NCI-H1092 (cell line): ENCODE measurements around the gene MPP3.

Source experiments
- DNase-seq: peaks from one replicate; lab custom pipeline; 2025; lab: John Stamatoyannopoulos, UW

The MPP3 gene

GRCh38 chr17:43772877-43773648, 59.9 kb downstream of the MPP3 start:
- DNase-seq = no peak

GRCh38 chr17:43771463-43771862, 61.5 kb downstream of the MPP3 start:
- no peak for DNase-seq

- DNase-seq = no peak
Measured at GRCh38 chr17:43770957-43771356, 62.0 kb downstream of the MPP3 start.

- DNase-seq = no peak
Measured at GRCh38 chr17:43769859-43770258, 63.1 kb downstream of the MPP3 start.

- no peak for DNase-seq
Measured at GRCh38 chr17:43769426-43769825, 63.5 kb downstream of the MPP3 start.

- no peak for DNase-seq
Measured at GRCh38 chr17:43768943-43769342, 64.0 kb downstream of the MPP3 start.

GRCh38 chr17:43768382-43768781, 64.6 kb downstream of the MPP3 start:
- no peak for DNase-seq

- no peak for DNase-seq
Measured at GRCh38 chr17:43767713-43768059, 65.3 kb downstream of the MPP3 start.

- no peak for DNase-seq
Measured at GRCh38 chr17:43767053-43767712, 65.8 kb downstream of the MPP3 start.

- DNase-seq = peak; percentile 32
Measured at GRCh38 chr17:43766413-43767052, 66.4 kb downstream of the MPP3 start.

GRCh38 chr17:43760254-43760852, 72.6 kb downstream of the MPP3 start:
- DNase-seq = peak; percentile 80

- no peak for DNase-seq
Measured at GRCh38 chr17:43759836-43760235, 73.1 kb downstream of the MPP3 start.

GRCh38 chr17:43758497-43759174, 74.3 kb downstream of the MPP3 start, which contains the start of gene SOST:
Gene SOST, minus strand, starts transcription at chr17:43758791. Its CDS starts 50 bp downstream, at chr17:43758741.
- DNase-seq = no peak

GRCh38 chr17:43758086-43758485, 74.9 kb downstream of the MPP3 start:
- no peak for DNase-seq

GRCh38 chr17:43757171-43757660, 75.7 kb downstream of the MPP3 start:
- no peak for DNase-seq

- no peak for DNase-seq
Measured at GRCh38 chr17:43756201-43756600, 76.7 kb downstream of the MPP3 start.

- DNase-seq = no peak
Measured at GRCh38 chr17:43755389-43755875, 77.5 kb downstream of the MPP3 start.

- no peak for DNase-seq
Measured at GRCh38 chr17:43754947-43755346, 78.0 kb downstream of the MPP3 start.

GRCh38 chr17:43753493-43754129, 79.3 kb downstream of the MPP3 start:
- DNase-seq = no peak
